IMR-90 (cell line): ENCODE measurements around the gene VPS8.

Source experiments
- POLR2A ChIP-seq: IDR thresholded peaks from 2 replicates; pipeline ENCODE4 v1.6.1; 2012; ENCODE audit warnings: mild to moderate bottlenecking, low read depth, low read length
- TF ChIP-seq, protein P1 (sequence below): conservative IDR thresholded peaks from 2 replicates; pipeline ENCODE4 v1.5.1; 2012; ENCODE audit warnings: mild to moderate bottlenecking, low read depth, low read length, improper control_type of control experiment

DNA sequence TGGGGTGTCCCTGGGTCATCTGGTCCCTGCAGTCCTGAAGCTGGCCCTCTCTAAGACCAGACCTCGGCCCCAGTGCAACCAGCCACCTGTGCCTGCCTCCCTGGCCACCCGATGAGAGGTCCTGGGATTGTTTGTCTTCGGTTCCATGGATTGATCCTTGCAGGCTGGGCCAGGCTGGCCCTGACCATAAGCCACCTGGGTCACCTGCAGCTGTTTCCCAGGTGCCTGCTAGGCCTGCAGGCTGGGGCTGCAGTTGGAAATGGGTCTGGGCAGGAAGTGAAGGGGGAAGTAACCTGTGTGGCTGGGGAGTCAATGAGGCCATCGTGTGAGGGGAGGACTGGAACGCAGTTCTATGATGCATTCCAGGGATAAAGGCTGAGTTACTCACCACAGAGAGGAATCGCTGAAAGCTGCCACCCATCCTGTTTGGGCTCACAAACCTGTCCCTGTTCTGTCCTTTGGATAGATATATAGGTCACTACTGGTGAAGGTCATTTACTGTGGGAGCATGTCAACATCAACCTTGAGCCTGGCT is 30.9 kb upstream of the VPS8 start:
- no peak for TF ChIP-seq POLR2A
- TF ChIP-seq, protein P1, sequence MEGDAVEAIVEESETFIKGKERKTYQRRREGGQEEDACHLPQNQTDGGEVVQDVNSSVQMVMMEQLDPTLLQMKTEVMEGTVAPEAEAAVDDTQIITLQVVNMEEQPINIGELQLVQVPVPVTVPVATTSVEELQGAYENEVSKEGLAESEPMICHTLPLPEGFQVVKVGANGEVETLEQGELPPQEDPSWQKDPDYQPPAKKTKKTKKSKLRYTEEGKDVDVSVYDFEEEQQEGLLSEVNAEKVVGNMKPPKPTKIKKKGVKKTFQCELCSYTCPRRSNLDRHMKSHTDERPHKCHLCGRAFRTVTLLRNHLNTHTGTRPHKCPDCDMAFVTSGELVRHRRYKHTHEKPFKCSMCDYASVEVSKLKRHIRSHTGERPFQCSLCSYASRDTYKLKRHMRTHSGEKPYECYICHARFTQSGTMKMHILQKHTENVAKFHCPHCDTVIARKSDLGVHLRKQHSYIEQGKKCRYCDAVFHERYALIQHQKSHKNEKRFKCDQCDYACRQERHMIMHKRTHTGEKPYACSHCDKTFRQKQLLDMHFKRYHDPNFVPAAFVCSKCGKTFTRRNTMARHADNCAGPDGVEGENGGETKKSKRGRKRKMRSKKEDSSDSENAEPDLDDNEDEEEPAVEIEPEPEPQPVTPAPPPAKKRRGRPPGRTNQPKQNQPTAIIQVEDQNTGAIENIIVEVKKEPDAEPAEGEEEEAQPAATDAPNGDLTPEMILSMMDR, result no peak
